ENCODE measurements around the gene HHIPL2.

HHIPL2 gene

GRCh38 chr1:222547944-222548671 is at the start of gene HHIPL2:
Gene HHIPL2 (minus strand): TSS chr1:222548104. CDS start chr1:222548044, 60 bp downstream.
- FAIRE-seq, result no peak

DNA sequence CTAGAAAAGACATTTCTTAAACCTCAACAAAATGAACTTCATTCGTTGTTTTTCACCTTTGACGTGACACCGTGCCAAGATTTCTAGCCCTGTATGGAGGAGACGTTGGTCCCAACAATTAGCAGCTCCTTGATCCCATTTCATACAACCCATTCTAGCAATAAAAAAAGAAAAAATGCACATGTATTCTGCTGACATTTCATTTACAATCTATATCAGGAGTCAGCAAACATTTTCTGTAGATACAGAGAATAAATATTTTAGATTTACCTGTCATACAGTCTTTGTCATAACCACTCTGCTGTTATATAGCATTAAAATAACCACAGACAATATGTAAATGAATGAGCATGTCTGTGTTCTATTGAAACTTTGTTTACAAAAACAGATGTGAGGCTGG is 48.8 kb upstream of the HHIPL2 start:
- FAIRE-seq, result no peak

- no peak for FAIRE-seq
Observed at GRCh38 chr1:222594789-222595188, 46.9 kb upstream of the HHIPL2 start.

GRCh38 chr1:222592171-222592570 is 44.3 kb upstream of the HHIPL2 start:
- FAIRE-seq, result no peak

- FAIRE-seq, result peak; percentile 54
Observed at GRCh38 chr1:222589462-222590302, 41.8 kb upstream of the HHIPL2 start, which contains the start of gene TAF1A. Gene TAF1A (minus strand): TSS chr1:222589933.

GRCh38 chr1:222588135-222588534 is 40.2 kb upstream of the HHIPL2 start:
- no peak for FAIRE-seq

DNA sequence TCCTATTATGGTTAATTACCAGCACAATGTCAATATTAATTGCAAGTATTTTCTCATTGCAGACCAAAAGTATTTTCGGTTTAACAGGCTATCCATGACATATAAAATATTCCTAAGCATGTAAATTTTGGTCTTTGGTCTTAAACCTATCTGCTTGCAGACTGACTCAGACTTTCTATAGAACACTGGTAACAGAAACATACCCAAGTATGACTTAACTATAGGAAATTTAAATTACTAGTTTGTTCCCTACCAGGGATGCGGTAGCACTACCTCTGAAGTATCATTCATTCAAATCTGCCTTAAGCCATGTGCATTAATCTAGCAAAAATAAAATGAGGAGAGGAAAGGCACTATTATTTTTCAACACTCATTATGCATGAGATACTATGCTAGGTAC is 38.9 kb upstream of the HHIPL2 start:
- FAIRE-seq, result no peak

DNA sequence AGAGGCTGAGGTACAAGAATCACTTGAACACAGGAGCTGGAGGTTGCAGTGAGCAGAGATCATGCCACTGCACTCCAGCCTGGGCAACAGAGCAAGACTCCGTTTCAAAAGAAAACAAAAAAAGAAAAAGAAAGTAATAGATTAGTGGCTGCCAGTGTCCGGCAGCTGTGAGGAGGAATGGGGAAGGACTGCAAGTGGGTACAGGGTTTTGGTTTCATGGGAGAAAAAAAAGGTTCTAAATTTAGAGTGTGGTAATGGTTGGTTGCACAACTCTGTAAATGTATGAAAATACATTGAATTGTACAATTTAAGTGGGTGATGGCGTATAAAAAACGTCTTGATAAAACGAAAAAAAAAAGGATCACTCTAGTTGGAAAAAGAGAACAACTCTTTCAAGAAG is 35.2 kb upstream of the HHIPL2 start:
- no peak for FAIRE-seq

DNA sequence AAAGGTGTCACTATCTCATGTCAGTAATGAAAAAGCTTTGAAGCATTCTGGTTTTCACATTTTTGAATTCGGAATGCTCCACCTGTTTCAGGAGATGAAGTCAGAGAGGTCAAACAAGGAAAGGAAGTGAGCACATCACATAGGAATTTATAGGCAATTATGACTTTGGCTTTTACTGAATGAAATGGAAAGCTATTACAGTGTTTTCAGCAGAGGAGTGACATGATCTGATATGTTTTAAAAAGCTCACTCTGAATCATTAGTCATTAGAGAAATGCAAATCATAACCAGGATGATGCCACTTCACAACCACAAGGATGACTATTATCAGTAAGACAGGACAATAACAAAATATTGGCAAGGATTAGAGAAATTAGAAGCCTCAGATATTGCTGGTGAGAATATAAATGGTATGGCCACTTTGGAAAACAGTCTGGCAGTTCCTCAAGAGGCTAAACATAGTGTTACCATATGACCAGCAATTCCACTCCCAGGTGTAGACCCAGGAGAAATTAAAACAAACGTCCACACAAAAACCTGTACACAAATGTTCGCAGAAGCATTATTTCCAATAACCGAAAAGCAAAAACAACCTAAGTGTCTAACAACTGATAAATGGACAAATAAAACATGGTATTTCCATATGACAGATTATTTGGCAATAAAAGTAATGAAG is 34.3 kb upstream of the HHIPL2 start:
- FAIRE-seq, result no peak

GRCh38 chr1:222579316-222579715 is 31.4 kb upstream of the HHIPL2 start:
- FAIRE-seq, result no peak

DNA sequence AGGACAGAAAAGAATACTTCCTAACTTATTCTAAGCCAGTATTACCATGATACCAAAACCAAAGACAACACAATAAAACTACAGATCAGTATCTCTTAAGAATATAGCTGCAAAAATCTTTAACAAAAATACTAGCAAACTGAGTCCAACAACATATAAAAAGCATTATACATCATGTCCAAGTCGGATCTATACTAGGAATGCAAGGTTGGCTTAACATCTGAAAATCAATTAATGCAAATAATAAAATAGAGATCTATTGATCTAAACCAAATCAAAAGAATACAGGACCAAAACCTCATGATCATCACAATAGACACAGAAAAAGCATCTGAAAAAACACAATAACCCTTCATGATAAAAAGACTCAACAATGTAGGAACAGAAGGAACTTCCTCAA is 22.9 kb upstream of the HHIPL2 start:
- FAIRE-seq, result no peak

GRCh38 chr1:222561656-222562055 is 13.8 kb upstream of the HHIPL2 start:
- no peak for FAIRE-seq

DNA sequence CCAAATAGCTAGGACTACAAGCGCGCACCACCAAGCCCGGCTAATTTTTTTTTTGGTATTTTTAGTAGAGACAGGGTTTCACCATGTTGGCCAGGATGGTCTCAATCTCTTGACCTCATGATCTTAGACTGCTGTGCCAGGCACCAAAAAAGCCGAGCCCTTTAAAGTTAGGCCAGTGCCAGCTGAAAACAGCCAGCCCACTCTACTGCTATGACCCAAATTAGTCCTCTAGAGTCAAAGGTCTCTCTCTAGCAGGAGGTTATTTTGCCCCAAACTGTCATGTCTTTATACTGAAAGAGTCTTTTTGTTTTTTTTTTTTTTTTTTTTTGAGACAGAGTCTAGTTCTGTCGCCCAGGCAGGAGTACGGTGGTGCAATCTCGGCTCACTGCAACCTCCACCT is 9.7 kb upstream of the HHIPL2 start:
- FAIRE-seq, result no peak

DNA sequence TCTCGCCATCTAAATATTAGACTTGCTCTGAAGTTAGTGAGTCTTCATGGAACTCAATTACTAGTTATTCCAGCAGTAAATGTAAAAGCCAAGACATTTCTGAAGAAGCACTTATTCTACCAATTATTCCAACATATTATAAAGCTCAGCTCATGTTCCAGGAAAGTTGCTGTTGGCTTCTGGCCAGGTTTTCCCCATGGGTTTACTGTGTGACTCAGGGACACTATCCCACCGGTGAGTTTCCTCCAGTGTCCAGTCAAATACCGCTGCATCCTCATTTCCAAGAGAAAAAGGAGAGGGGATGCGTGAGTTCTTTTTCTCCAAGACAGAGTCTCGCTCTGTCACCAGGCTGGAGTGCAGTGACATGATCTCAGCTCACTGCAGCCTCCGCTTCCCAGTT is 9.2 kb upstream of the HHIPL2 start:
- FAIRE-seq, result no peak

- FAIRE-seq, result no peak
Observed at GRCh38 chr1:222555992-222556615, 8.2 kb upstream of the HHIPL2 start.

- no peak for FAIRE-seq
Observed at GRCh38 chr1:222554177-222554576, 6.3 kb upstream of the HHIPL2 start.

- FAIRE-seq, result no peak
Observed at GRCh38 chr1:222552882-222553281, 5.0 kb upstream of the HHIPL2 start.

GRCh38 chr1:222547260-222547614 is 667 bp downstream of the HHIPL2 start:
- no peak for FAIRE-seq

DNA sequence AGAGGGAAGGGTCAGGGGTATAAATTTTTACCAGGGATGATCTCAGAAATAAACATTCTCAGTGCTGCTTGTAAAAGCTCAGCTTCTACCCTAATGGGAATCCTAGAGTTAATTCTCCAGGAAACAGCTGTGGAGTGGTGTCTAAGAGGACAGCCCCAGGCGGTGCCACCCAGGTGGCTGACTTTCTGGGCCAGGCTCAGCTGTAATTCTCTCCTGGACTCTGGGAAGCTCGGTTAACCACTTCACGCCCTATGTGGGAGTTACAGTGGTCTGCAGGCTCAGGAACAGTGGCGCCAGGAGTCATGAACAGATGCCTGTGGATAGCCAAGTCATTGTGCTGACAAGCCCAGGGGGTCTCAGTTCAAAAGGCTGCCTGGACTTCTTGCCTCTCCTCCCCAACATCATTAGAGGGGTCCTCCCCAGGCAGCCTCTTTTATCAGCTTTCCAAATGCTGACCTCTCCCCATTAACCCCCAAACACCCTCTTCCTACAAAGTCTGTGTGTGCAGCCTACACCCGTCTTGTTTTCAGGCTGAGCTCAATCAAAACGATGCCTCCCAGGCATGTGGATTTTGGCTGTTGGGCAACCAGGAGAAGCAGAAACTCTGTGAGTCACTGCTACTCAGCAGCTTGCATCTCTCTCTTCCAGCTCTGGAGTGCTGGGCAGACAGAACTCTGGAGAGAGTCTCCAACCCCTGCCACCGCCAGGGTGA is 1.2 kb downstream of the HHIPL2 start:
- no peak for FAIRE-seq

- FAIRE-seq, result no peak
Observed at GRCh38 chr1:222546091-222546490, 1.8 kb downstream of the HHIPL2 start.

- no peak for FAIRE-seq
Observed at GRCh38 chr1:222543817-222544216, 4.1 kb downstream of the HHIPL2 start.

DNA sequence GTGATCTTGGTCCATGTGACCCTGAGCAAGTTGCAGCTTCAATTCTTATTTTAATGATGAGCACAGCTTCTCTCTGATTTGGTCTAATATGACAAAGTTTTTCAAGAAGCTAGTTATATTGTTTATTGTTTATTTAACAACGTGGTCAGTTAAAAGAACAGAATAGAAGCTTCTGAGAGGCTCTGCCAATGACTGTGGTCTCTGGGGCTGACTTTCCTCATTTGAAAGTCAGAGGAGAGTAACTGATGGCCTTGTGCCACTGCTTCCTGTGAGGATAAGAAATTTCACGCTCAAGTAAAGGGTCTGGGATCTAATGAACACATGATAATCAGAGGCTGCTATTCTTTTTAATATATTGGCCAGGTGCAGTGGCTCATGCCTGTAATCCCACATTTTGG is 7.3 kb downstream of the HHIPL2 start:
- FAIRE-seq, result no peak

Data from endometrium (tissue), 2 donors.